ENCODE measurements around the gene RNF5.
"Not testable (repeated sequence)": the region's sequence is repeated elsewhere in the genome, so short reads cannot be mapped to it uniquely, and the experiment has no call there.

Gene RNF5

DNA sequence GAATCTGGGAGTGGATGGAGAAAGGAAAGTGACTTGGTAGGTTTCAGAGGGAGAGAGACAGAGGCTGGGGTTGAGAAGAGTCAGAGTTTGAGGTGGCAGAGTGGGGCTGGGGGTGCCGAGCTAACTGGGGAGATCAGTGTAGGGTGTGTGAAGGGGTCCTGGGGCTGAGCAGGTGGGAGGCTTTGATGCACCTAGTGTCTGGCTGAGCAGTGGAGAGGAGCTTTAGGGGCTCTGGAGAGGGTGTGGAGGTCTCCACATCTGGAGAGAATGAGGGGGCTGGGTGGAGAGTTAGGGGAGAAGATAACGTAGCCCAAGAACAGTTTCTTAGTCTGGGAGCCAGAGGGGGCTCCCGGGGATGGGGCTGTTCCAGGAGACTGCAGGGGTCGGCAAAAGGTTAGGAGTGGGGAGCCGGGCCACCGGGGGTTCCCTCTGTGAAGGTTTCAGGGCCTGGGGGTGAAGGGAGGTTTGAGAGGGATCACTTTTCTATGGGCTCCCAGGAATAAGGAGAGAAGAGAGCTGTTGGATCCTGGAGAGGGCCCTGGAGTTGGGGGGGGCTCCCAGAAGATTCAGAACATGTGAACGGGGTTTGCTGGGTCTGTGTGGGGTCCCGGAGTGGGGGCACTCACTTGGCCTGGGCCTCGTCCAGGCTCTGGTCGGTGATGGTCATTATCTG is 11.0 kb downstream of the RNF5 start:
- DNase-seq (ENCODE audit: low spot score), result no peak

DNA sequence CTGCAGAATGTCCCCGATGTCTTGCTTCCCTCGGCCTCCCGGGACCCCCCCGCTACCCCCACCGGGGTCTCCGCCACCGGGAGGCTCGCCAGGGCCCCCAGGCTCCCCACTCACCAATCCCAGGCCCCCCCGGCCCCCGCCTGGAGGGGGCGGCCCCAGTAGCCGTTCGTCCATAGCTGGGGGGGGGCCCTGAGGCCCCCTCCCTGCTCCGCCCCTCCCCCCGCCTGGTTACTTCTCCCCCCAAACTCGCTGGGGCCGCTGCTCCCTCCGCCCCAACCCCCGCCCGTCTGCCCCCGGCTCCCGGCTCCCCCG is 11.5 kb downstream of the RNF5 start:
- no peak for DNase-seq (ENCODE audit: low spot score)

DNA sequence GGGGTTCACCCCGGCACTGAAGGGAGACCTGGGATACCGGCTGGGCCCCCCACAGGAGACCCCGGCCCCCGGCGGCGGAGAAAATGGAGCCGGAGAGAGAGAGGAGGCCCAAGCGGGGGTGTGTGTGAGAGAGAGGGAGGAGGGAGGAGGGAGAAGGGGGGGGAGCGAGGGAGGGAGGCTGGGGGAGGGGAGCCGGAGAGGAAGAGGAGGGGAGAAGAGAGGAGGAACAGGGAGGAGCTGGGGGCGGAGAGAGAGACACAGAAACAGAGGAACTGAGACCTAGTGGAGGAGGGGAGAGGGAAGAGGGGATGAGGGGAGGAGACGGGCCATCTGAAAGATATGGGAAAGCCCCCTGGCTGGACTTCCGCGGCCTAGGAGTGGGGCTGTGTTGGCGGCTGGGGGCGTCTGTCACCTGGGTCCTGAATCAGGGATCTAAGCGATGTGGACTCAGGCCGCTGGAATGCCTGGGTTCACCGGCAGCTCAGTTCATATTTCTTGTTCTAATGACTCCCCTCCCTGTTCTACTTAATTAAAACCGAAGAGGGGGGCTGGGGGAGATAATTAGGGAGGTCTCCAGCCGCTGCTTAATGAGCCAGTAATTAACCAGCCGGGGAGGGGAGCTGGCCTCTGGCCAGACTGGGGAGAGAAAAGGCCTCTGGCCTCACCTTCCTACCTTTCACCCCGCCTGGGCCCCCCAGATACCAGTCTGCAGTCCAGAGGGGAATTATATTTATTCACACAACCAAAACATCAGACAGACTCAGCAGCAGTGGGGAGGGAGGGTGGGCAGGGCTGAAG is 12.0 kb downstream of the RNF5 start, which contains the start of gene PBX2:
PBX2 (minus strand) TSS at position 149 of the 798 bp plus-strand sequence. CDS start 287 bp downstream, outside the sequence.
- peak; percentile 96 for DNase-seq (ENCODE audit: low spot score)

DNA sequence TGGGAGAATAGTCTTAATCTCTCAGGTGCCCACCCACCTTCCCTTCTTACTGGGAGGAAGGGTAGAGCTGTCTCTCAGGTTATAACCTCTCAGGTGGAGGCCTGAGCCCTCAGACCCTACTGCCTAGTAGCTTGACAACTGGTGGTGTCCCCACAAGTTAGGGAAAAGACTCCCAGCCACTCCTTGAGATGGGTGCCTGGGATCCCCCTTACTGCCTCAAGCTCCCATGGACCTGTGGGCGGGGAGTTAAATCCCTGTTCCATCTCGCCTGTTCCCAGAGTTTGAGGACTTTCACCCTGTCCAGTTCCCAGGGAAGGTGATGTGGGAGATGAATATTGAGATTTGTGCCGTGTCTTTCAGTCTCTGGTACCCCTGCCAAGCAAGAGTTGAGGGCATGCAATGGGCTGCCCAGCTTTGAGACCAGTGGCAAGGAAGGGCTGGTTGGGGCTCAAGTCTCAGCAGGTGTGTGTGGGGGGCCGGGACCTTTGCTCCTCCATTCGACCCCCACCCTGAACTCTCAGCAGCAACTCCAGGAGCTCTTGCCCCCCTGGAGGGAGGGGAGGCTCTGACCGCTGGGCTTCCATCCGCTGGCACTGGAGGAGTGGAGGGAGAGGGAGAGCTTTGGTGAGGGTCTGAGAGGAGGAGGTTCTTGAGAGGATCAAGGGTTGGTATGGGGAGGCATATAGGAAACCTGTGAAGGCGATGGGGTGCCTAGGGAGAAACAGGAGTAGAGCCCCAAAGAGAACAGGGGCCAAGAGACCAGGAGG is 12.9 kb downstream of the RNF5 start:
- DNase-seq (ENCODE audit: low spot score), result no peak

DNA sequence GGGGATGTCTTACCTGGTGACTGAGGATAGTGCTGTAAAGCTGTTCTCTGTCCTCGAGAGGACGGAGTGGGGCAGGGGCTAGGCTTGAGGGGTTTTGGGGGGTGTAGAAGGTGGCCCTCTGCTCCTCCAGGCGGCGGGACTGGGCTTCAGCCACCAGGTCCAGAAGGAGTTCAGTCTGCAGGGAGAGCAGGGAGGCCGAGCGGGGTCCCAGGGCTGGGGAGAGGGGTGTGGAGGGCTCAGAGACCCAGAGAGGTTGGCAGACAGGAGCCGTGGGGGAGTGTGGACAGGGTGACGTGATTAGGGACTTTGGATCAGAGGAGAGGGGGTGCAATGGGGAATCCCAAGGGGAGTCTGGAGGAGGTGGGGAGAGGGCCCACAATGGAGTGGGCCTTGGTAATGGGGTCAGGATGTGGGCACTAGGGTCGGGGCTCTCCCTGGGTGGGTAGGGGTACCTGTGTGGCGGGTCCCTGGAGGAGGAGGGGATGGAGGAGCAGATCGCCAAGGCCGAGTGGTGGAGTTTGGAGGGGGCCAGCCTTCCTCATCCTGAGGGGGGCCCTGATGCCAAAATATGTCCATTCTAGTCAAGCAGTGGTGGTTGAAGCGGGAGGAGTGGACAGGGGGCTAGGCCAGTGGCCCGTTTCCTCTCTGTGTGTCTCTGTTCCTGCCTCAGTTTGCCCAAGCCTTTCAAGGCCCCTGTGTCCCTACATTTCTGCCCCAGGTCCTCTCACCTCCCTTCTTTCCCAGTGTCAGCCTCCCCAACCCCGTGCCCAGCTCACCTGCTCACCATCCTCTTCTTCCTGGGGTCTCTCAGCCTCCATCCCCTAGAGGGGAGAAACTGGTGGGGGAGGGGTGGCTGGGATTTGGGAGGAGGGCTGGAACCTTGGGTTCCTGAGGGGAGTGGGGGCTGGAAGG is 13.7 kb downstream of the RNF5 start:
- no peak for DNase-seq (ENCODE audit: low spot score)

DNA sequence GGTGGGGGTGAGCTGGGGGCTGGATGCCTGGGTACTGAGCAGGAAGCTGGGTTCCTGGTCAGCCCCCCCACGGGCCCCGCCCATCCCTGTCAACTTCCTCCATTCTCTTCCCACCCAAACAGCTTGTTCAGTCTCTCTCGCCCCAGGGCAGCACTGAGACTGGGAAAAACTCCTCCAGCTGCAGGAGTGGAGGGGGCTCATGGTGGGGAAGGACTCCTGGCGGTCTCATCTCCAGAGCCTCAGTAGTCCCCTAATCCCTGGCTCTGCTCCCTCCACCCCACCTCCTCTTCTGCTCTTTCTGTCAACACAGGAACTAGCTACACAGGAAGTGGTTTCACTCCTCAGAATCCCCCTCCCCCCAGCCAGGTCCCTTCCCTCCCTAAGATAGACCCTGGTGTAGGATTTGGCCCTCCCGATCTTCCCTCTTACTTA is 14.4 kb downstream of the RNF5 start, which contains the start of gene GPSM3:
GPSM3 (minus strand) TSS at position 36 of the 432 bp plus-strand sequence. CDS start 130 bp downstream, outside the sequence.
- no peak for DNase-seq (ENCODE audit: low spot score)

DNA sequence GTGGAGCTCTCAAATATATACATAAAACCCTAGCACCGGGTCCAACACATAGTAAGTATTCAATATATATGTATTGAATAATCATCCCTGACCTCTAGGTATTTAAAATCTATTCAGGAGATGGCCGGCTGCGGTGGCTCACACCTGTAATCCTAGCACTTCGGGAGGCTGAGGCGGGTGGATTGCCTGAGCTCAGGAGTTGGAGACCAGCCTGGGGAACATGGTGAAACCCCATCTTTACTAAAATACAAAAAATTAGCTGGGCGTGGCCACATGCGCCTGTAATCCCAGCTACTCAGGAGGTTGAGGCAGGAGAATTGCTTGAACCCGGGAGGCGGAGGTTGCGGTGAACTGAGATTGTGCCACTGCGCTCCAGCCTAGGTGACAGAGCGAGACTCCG is 14.9 kb downstream of the RNF5 start:
- not testable (repeated sequence) for DNase-seq (ENCODE audit: low spot score)

DNA sequence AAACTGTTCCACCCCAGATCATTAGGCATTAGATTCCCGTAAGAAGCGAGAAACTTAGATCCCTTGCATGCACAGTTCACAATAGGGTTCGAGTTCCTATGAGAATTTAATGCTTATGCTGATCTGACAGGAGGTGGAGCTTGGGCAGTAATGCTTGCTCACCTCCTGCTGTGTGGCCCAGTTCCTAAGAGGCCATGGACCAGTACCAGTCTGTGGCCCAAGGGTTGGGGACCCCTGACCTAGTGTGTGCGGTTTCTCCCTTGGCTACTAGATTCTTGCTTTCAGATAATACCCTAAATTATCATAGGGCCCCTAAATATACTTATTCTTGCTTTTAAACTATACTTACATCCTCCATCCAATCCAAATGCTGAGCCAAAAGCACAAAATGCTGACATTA is 16.2 kb downstream of the RNF5 start:
- no peak for DNase-seq (ENCODE audit: low spot score)

DNA sequence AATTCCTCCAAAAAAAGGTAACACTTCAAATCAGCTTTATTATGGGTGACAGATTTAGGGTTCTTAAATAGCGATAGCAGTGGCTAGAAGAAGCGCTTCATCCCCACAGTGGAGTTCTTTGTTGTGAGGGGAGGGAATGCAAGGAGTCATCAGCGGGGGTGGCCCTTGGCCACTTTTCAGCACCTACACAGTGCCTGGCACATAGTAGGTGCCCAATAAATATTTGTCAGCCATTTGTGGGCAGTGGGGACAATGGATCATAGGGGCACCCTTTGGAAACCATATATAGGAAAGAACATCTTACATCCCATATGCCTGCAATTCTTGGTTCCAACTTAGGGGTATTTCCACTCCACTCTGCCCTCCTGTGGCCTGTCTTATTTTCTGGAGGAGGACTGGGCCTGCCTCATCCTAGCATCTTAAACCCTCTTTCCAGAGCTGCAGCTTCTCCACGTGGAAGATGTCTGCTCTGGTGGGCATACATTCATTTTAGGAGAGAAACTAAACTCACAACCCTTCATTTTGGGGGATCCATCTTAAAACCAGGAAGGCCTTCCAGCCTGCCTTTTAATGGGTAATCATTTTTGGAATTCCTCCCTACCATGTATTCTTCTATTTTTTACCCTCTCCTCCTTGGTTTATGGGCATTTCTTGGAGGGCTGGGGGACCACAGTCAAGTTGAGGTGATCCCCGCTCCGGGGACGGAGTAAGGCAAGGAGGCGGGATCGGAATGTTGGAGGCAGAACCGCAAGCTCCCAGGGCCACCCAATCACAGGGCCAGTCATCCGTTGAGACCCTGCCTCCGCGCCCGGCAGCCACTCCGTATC is 16.8 kb downstream of the RNF5 start:
- peak; percentile 72 for DNase-seq (ENCODE audit: low spot score)

DNA sequence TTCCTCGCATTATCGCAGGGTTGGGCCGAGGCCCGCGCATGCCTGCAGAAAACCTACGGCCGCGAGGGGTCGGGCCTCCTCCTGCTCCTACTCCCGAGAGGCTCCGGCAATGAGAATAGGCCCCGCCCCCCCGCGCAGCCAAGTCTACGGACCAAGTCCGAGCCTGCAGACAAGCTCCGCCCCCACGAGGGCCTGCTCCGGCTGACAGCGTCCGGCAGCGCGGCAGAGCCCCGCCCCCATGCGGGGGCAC is 17.4 kb downstream of the RNF5 start:
- peak; percentile 99 for DNase-seq (ENCODE audit: low spot score)

DNA sequence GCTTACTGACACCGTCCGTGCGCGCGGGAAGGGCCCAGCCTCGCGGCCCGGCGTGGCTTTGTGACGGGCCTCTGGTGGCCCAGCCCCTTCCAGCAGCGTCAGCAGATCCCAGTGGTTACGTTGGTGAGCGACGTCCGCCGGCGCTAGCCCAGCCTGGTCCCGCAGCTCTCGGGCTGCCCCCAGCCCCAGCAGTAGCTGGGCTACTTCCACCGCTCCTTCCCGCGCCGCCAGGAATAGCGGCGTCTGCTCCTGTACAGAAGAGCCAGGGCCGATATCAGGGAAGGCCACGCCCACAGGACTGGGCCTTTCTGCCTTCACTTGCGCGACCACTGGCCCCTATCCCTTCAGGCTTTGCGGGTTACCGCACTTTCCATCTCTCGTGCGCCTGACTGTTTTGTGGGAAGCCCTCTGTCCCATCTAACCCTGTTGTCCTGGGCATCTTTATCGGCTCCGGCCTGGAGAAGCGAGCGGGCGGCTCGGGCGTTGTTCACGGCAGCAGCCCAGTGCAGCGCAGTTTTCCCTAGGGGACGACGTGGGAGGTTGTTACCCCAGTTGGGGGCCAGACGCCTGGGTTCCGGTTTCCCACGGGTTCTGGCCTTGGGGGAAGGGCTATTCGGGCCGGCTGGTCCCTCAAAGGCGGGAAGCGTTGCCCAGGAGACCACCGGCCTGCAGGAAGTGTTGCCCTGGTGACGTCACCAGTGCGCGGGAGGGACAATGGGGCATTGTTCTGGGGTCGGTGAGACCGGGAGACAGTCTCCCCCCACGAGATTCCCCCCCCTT is 17.9 kb downstream of the RNF5 start:
- DNase-seq (ENCODE audit: low spot score), result peak; percentile 88

DNA sequence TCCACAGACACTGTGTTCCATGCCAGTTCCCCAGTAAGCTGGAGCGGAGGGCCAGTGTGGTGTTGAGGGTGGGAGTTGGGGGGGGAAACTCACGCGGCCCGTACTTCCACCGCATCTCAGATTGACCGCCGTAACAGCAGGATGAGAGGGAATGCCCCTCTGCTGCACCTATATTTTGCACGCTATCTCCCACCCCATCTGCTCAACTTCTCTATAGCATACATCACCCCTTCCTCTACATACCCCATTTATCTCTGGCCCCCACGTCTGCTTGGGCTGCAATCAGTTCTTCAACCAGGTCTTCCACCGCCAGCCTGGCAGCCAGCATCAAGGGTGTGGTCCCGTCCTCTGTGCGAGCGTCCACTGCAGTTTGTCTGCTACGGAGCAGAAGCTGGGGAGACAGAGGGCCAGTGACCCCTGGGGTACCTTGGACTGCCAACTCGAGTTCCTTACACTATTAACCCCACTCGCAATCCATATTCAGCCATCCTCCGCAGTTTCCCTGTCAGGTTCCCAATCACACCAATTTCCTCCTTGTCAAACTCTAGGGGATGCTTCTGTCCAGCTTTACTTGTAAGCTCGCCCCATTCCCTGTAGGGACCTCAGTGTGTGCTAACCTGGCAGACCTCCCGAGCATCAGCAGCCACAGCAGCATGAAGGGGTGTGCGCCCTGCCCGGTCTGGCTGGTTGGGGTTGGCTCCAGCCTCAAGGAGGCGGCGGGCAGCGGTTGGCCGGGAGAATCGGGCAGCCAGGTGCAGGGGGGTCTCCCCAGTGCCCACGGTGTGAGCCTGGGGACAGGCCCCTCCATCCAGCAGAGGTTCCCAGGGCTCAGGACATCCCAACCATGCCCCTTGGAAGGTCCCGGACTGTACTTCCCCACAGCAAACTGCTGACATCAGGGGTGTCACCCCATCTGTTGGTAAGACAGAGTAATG is 18.7 kb downstream of the RNF5 start:
- DNase-seq (ENCODE audit: low spot score), result peak; percentile 45

DNA sequence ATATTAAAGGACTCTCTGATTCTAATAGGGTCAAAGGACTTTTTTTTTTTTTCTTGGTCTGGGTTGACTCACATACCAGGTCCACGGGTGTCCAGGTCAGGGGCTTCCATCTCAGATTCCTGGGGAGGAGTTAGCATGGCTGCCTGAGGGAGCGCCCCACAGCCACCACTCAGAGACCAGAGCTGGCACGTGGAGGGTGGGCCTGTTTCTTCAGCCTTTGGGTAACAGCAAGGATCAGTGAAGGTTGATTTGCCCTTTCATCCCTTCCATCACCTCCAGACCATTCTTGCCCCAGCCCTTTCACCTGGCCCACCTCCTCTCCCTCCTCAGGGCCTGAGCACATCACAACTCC is 20.1 kb downstream of the RNF5 start:
- no peak for DNase-seq (ENCODE audit: low spot score)

DNA sequence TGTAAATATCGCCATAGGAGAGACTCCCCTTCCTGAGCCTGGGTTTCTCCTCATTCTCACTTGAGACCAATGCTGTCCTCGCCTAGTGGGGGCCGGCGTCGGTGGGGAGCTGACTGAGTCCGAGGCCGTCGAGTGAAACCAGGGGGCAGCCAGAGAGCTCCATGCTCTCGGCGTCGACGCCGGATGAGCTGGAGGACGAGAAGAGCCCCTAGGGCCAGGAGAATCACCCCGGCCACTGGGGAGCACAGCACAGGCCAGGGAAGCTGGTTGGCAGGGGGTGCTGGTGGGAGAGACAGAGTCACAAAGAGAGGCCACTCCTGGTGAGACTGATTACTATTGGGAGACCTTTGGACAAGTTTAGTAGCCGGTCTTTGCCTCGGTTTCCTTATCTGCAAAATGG is 20.7 kb downstream of the RNF5 start:
- no peak for DNase-seq (ENCODE audit: low spot score)

DNA sequence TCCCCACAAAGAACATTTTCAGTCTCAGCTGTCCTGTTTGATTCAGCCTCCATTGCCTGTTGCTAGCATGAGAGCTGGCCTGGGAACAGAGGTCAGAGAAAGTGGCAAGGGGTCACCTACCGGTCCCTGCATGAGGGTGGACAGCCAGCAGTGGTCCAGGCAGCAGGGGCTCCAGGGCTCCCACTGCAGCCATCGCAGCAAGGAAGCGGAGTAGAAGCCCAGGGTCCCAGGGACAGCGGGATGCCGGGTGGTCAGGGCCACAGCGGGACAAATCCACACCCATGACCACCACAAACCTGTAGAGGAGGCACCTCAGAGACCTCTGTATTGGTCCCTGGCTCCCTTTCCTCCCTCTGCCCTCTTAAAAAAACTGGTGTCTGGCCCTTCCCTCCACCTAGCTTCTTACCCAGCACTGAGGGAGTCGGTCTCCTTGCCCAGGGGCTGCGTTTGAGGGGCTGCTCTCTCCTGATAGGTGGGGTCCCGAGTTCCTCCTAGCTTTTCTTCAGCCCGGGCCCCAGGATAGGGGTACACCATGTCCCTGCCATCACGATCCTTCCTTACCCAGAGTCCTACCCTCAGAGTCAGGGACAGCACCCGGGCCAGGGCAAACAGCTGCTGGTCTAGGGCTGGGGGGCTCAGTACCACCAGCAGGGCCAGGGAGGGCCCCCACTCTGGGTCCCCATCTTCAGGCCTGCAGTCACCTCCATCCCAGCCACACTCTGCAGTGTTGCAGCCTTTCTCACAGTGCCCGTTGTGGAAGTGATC is 22.7 kb downstream of the RNF5 start:
- DNase-seq (ENCODE audit: low spot score), result no peak

DNA sequence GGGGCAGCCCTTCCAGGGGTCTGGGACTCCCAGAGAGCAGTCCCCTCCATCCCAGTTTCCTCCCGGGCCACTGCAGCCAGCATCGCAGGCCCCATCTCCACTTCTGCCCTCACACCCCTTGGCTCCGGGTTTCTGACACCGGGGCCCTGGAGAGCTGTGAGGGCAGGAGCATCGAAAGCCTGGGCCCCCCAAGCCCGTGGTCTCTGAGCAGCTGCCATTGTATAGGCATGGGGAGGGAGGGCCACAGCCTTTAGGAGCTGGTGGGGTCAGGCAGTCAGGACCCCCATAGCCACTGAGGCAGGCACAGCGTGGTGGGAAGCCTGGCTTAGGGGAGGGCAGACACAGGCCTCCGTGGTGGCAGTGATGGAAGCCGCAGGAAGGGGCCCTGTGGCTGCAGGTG is 24.0 kb downstream of the RNF5 start:
- no peak for DNase-seq (ENCODE audit: low spot score)

DNA sequence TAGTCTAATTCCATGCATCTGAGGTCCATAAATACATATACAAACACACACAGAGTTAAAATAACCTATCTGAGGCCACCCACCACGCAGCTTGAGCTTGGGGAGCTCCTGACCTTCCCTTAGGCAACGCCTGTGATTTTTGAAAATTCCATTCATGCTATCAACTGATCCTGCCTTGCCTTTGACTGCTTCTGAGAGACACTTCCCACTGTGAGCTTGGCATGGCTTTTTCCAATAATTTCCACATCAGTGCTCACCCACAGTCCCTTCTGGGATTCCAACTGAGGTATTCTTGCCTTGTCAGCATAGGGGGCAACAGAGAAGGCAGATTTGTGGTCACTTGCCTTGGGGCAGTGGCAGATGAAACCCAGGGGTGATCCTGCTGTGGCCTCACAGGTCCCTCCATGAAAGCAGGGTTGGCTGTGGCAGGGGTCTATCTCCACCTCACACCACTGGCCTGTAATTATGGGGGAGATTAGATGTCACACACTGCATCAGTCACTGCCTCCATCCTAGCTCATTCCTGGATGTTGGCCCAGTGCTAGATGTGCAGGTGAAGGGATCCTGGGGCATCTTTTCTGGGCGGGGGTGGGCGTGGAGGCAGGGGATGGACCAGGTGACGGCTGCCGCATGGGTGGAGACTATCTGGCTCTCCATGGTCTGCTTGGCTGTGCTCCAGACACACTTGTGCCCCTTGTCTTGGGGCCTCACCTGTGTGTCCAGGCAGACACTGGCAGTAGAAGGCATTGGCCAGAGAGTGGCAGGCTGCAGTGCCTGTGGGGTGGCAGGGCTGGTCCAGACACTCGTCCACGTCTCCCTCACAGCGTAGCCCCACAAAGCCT is 25.4 kb downstream of the RNF5 start:
- no peak for DNase-seq (ENCODE audit: low spot score)

Measured in SK-N-DZ (cell line).